ENCODE data around the gene ATP2A2. TPM values are rescaled to one million over a fixed set of nuclear protein-coding genes. Genes with fewer than 3 reads are reported as not detected.

Gene ATP2A2
- total RNA-seq, 1 experiment from 2014 or later = 239 TPM

- no peaks in the 10 kb centered on the region for H3K4me1 ChIP-seq (ENCODE audit: control insufficient read depth in 1 of 2, insufficient read depth in 2 of 2, low read length in 2 of 2)
- TF ChIP-seq SP1 (IDR thresholded peaks at IDR 0.05; ENCODE audit: low read depth) (no peak), EGR1 (IDR thresholded peaks at IDR 0.05; ENCODE audit: low read depth) (no peak), EZH2phosphoT487 (IDR thresholded peaks at IDR 0.05; ENCODE audit: borderline replicate concordance) (no peak), EZH2 (IDR thresholded peaks at IDR 0.05) (no peak), CEBPB (IDR thresholded peaks at IDR 0.05; ENCODE audit: low read depth) (no peak), YY1 (IDR thresholded peaks at IDR 0.05; ENCODE audit: extremely low read depth, insufficient replicate concordance, low read depth, low read length) (no peak), CBX3 (IDR thresholded peaks at IDR 0.05; ENCODE audit: low read depth) (no peak)
- H4K20me1 ChIP-seq (ENCODE audit: insufficient read depth) = no peaks in the 10 kb centered on the region
- CTCF ChIA-PET = interaction anchor here (0.7 to 1.6 kb wide), 2 partner anchors 22 to 64 kb away, joined by 4 read pairs; no protein-coding TSS in a partner anchor
- RAD21 ChIA-PET (ENCODE audit: low non-redundant PET in 1 of 2, low total read pairs in 2 of 2, uncharacterized antibody in 2 of 2, unreplicated experiment in 2 of 2) = no interaction called here
- DNase-seq (ENCODE audit: low read depth, low spot score) (no peak), ATAC-seq (no peak)
- no peak overlapping the region for H3K4me2 ChIP-seq (ENCODE audit: low read length)
- POLR2A ChIA-PET = no interaction called here
- intact Hi-C loops (cut with micrococcal nuclease) = no loop called here
- H3K9me2 ChIP-seq (ENCODE audit: insufficient read depth) = no peaks in the 10 kb centered on the region
- H3K9ac ChIP-seq (ENCODE audit: low read length) = no peak overlapping the region
- BruUV-seq (replicated peaks) = no TSS peak
- H3K79me2 ChIP-seq (ENCODE audit: insufficient read depth, low read length) = no peaks in the 10 kb centered on the region
- no peak overlapping the region for H2AFZ ChIP-seq (ENCODE audit: low read depth, low read length, poor library complexity, severe bottlenecking)
- H3K36me3 ChIP-seq (ENCODE audit: control insufficient read depth in 1 of 2, insufficient read depth in 2 of 2, low read length in 2 of 2) = peaks cover 0 to 8% of the 10 kb centered on the region in 2 experiments; a peak in 2 of 4 replicates
- no peaks in the 10 kb centered on the region for H3K27me3 ChIP-seq (ENCODE audit: insufficient read depth, low read length)
- no peaks in the 10 kb centered on the region for H3K9me3 ChIP-seq (ENCODE audit: control insufficient read depth in 1 of 2, insufficient read depth in 1 of 2, low read depth in 1 of 2, low read length in 2 of 2)
- no peak overlapping the region for H3K4me3 ChIP-seq (replicated peaks in 1 of 2; ENCODE audit: low read depth in 1 of 2, low read length in 2 of 2)
- H3K27ac ChIP-seq (ENCODE audit: low read depth, low read length) = no peak overlapping the region
These were observed 86.3 kb downstream of the ATP2A2 start for GRCh38 chr12:110367181-110367864.

- peaks cover 22% of the 10 kb centered on the region in 2 experiments; a peak in 3 of 4 replicates for H3K36me3 ChIP-seq (ENCODE audit: control insufficient read depth in 1 of 2, insufficient read depth in 2 of 2, low read length in 2 of 2)
- TF ChIP-seq MAX (IDR thresholded peaks at IDR 0.05) = no peak
- no peak for TF ChIP-seq SP1 (IDR thresholded peaks at IDR 0.05; ENCODE audit: low read depth)
- no peak for TF ChIP-seq SIN3A (IDR thresholded peaks at IDR 0.05; ENCODE audit: low read depth)
- no peak for TF ChIP-seq ZFX (IDR thresholded peaks at IDR 0.05)
- no peak for TF ChIP-seq FOSL1 (IDR thresholded peaks at IDR 0.05; ENCODE audit: low read depth)
- TF ChIP-seq POLR2A (IDR thresholded peaks at IDR 0.05; ENCODE audit: borderline replicate concordance, extremely low read depth, insufficient read depth, insufficient read length) = no peak
- TF ChIP-seq EZH2 (IDR thresholded peaks at IDR 0.05) = no peak
- no peak for TF ChIP-seq ZNF274 (IDR thresholded peaks at IDR 0.05; ENCODE audit: low read depth, low read length)
- TF ChIP-seq YY1 (IDR thresholded peaks at IDR 0.05; ENCODE audit: extremely low read depth, insufficient replicate concordance, low read depth, low read length) = no peak
- no peak for TF ChIP-seq TCF7L2 (IDR thresholded peaks at IDR 0.05; ENCODE audit: borderline replicate concordance, extremely low read depth, insufficient read depth, insufficient read length)
- no peak for TF ChIP-seq ATF3 (IDR thresholded peaks at IDR 0.05)
- TF ChIP-seq CTCF (IDR thresholded peaks at IDR 0.05 in 2 of 3, conservative IDR thresholded peaks at IDR 0.05 in 1 of 3; ENCODE audit: borderline replicate concordance in 1 of 3, insufficient read depth in 1 of 3, low read depth in 2 of 3, low read length in 2 of 3) = no peak
These were observed 88.9 kb downstream of the ATP2A2 start for GRCh38 chr12:110369992-110370391.

More at GRCh38 chr12:110369992-110370391, 88.9 kb downstream of the ATP2A2 start:
- POLR2A ChIA-PET = no interaction called here
- CTCF ChIA-PET = no interaction called here
- H3K27me3 ChIP-seq (ENCODE audit: insufficient read depth, low read length) = no peaks in the 10 kb centered on the region
- no peaks in the 10 kb centered on the region for H3K9me3 ChIP-seq (ENCODE audit: control insufficient read depth in 1 of 2, insufficient read depth in 1 of 2, low read depth in 1 of 2, low read length in 2 of 2)
- H2AFZ ChIP-seq (ENCODE audit: low read depth, low read length, poor library complexity, severe bottlenecking) = no peak overlapping the region
- peaks cover 4% of the 10 kb centered on the region; the same call in 1 of the 2 replicates for H3K79me2 ChIP-seq (ENCODE audit: insufficient read depth, low read length)
- no peaks in the 10 kb centered on the region for H4K20me1 ChIP-seq (ENCODE audit: insufficient read depth)
- H3K27ac ChIP-seq (ENCODE audit: low read depth, low read length) = no peak overlapping the region
- no peak overlapping the region for H3K4me3 ChIP-seq (replicated peaks in 1 of 2; ENCODE audit: low read depth in 1 of 2, low read length in 2 of 2)
- H3K4me1 ChIP-seq (ENCODE audit: control insufficient read depth in 1 of 2, insufficient read depth in 2 of 2, low read length in 2 of 2) = no peaks in the 10 kb centered on the region
- no TSS peak for BruUV-seq (replicated peaks)
- no peak for ATAC-seq
- RAD21 ChIA-PET (ENCODE audit: low non-redundant PET in 1 of 2, low total read pairs in 2 of 2, uncharacterized antibody in 2 of 2, unreplicated experiment in 2 of 2) = no interaction called here
- no peak overlapping the region for H3K4me2 ChIP-seq (ENCODE audit: low read length)
- no peaks in the 10 kb centered on the region for H3K9me2 ChIP-seq (ENCODE audit: insufficient read depth)
- no peak overlapping the region for H3K9ac ChIP-seq (ENCODE audit: low read length)
- intact Hi-C loops (cut with micrococcal nuclease) = no loop called here
- no peak for DNase-seq (ENCODE audit: low read depth, low spot score)
